GM18873 (cell line): ENCODE measurements around the gene MORN3.
"Not testable (repeated sequence)": the region's sequence is repeated elsewhere in the genome, so short reads cannot be mapped to it uniquely, and the experiment has no call there.

ENCODE experiments used
- ATAC-seq: cut with Tn5 transposase; IDR thresholded peaks from one replicate; pipeline ENCODE4 v1.9.1; 2021; ENCODE audit warnings: mild to moderate bottlenecking, moderate library complexity, moderate number of reproducible peaks; ENCODE audit not compliant: unreplicated experiment, low FRiP score

Gene MORN3

DNA sequence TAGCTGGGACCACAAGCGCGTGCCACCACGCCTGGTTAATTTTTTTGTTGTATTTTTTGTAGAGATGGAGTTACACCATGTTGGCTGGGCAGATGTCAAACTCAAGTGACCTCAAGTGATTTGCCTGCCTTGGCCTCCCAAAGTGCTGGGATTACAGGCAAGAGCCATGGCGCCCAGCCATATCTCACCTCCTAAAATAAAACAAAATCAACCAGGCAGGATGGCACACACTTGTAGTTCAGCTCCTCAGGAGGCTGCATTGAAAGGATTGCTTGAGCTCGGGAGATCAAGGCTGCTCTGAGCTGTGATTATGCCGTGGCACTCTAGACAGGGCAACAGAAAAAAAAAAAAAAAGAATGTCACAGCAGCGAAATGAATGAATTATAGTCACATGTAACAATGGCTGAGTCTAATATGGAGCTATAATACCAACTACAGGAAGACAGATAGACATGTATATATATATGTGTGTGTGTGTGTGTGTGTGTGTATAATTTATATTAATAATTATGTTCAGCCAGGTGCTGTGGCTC lies 23.8 kb upstream of the MORN3 start:
- ATAC-seq, result no peak

DNA sequence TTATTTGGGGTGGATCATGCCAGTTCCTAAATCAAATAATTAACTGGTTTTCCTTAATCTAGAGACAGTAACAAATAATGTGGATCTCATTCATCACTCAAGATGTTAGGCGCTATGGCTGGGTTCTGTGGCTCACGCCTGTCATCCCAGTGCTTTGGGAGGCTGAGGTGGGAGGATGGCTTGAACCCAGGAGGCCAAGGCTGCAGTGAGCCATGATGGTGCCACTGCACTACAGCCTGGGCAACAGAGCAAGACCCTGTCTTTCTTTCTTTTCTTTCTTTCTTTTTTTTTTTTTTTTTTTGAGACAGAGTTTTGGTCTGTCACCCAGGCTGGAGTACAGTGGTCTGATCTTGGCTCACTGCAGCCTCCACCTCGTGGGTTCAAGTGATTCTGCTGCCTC lies 23.3 kb upstream of the MORN3 start:
- ATAC-seq, result not testable (repeated sequence)

DNA sequence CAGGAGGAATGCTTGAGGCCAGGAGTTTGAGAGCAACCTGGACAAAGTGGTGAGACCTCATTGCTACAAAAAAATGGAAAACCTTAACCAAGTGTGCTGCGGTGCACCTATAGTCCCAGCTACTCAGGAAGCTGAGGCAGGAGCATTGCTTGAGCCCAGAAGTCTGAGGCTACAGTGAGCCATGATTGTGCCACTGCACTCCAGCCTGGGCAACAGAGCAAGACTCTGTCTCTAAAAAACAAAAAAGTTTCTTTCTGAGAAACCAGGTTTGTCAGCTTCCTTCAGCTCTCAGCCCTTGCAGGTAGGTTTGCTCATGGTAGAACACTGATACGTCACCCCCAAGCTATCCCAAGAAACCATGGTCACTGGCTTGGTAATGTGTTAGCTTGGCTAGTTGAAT lies 20.0 kb upstream of the MORN3 start:
- no peak for ATAC-seq

DNA sequence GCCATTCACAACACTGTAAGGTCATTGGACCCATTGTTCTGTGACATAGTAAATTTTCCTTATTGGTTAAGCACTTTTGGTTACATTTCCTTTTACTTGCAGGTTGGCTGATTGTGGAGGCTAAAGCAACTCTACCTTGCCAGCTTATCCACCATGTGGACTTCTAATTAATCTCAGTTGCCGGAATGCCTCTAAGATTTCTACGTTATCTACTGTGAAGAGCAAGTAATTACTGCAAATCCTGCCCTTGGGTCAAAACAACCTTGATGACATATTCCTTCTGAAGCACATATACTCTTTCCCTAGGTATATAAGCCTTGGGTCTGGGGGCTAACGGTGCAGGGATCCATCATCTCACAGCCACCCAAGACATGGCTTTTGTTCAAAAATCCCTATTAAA lies 19.5 kb upstream of the MORN3 start:
- no peak for ATAC-seq

DNA sequence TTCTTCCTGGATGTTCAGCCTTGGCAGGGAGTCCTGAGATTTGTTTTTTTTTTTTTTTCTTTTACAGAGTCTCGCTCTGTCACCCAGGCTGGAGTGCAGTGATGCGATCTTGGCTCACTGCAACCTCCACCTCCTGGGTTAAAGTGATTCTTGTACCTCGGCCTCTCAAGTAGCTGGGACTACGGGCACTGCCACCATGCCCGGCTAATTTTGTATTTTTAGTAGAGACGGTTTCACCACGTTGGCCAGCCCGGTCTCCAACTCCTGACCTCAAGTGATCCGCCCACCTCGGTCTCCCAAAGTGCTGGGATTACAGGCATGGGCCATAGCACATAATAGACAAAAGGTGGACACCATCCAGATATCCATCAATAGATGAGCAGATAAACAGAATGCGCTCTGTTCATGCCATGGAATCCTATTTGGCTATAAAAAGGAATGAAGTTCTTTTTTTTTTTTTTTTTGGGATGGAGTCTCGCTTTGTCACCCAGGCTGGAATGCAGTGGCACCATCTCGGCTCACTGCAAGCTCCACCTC lies 10.3 kb upstream of the MORN3 start:
- ATAC-seq, result not testable (repeated sequence)

DNA sequence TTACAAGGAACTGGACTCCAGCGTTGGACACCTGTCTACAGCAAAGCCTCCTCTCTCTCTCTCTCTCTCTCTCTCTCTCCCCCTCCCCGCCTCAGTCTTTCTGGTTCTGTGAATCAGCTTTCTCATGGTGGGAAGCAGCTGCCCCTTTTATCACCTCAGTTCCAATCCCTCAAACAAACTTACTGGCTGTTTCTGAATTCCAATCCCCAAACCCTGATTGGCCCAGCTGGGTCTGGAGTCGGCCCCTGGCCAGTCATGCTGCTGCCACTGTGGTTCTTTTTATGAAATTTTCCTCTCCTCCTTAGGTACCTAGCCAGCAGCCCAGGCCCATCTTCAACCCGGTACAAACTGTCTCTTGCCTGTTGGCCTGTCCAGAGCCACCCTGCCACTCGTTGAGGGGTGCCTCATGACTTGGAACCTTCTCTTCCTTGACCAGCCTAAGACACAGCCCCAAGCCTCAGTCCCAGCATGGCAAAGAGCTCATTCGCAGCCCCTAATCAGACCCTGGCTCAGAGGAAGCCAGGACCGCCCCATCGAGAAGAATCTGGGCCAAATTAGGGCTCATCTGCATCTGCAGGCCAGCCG lies 9.4 kb upstream of the MORN3 start:
- ATAC-seq, result no peak

DNA sequence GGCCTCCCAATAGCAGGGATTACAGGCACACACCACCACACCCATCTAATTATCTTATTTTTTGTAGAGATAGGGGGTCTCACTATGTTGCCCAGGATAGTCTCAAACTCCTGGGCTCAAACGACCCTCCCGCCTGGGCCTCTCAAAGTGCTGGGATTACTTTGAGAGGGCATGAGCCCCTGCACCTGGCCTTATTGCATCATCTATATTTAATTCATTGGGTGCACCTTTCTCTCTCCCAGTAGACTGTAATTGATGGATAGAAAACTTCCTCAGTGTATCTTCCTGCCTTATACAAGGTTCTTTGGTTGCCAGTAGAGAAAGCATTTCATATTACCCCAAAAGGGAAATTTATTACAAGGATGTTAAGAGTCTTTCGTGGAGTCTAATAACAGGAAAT lies 8.9 kb upstream of the MORN3 start:
- no peak for ATAC-seq

DNA sequence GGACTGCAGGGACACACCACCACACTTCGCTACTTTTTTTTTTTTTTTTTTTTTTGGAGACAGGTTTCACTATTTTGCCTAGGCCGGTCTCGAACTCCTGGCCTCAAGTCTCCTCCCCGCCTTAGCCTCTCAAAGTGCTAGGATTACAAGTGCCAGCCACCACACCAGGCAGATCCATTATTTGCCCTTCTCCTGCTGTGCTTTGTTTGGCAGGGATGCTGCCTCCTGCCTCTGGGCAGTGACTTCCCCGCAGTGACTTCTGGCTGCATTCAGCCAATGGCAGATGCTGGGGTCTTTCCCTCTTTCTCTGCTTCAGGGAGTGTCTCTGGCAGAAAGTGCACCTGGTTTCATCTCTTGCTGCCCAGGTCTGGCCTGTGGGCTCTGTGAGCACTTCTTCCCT lies 6.7 kb upstream of the MORN3 start:
- no peak for ATAC-seq

- no peak for ATAC-seq
These were observed 3.6 kb upstream of the MORN3 start for GRCh38 chr12:121673013-121673511.

DNA sequence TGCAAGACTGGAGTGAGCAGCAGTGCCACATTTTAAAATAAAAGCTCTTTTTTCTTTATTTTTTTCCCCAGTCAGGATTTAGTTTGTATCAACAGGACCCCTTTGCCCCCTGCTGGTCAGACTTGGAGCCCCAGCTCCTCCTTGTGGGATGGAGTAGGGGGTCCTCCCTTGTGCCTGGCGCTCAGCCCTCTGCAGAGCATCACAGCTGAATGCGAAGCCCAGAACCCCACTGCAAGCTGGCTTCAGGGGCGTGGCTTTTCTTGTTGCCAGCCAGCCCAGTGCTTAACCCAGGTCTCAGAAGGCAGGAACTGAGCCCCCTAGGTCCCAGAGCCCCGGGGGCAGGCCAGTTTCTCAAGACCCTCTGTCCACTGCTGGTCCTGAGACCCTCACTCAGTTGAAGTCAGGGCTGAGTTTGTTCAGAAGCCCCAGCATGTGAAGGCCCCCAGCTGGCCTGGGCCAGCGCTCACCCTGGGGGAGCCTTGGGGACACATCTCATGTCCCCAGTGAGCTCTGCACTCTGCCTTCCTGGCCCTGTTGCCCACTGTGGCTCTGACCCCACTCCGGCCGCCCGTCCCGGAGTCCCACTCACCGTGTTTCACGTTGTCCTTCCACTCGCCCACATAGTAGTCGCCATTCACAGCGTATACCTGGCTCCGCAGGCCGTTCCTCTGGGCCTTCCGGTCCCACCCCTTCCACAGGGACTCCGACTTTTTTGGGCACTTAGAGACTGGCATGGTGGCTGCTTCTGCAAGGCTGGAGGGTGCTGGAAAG lies 519 bp downstream of the MORN3 start:
- no peak for ATAC-seq

- ATAC-seq, result not testable (repeated sequence)
These were observed 2.6 kb downstream of the MORN3 start for GRCh38 chr12:121666829-121667228.

DNA sequence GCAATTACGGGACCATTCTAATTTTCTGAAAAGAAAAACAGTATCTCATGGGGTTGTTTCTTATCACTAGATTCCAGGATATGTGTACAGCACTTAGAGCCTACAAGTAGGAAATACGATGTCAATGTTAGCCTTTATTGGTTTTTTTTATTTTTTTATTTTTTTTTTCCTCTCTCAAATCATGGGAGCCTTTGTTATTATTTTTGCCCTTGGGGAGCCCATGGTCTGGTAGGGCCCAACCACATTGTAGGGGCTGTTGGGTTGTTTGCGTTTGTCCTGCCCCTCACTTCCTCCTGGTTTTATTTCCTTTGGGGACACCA lies 5.9 kb downstream of the MORN3 start:
- ATAC-seq, result no peak

DNA sequence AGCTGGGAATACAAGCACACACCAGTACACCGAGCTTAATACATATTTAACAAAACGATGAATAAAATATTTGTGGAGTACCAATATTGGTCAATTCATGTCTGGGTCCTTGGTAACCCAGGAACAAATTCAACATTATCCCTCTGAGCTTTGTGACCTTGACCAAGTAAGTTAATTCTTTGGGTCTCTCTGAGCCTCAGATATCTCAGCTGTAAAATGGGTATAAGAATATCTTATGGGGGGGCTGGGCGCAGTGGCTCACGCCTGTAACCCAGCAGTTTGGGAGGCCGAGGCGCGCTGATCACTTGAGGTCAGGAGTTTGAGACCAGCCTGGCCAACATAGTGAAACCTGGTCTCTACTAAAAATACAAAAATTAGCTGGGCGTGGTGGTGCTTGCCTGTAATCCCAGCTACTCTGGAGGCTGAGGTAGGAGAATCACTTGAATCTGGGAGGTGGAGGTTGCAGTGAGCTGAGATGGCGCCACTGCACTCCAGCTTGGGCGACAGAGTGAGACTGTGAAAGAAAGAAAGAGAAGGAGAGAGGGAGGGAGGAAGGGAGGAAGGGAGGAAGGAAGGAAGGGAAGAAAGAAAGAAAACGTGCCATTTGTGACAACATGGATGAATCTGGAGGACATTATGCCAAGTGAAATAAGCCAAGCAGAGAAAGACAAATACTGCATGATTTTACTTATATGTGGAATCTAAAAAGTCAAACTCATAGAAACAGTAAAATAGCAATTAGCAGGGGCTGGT lies 7.9 kb downstream of the MORN3 start:
- ATAC-seq, result not testable (repeated sequence)

DNA sequence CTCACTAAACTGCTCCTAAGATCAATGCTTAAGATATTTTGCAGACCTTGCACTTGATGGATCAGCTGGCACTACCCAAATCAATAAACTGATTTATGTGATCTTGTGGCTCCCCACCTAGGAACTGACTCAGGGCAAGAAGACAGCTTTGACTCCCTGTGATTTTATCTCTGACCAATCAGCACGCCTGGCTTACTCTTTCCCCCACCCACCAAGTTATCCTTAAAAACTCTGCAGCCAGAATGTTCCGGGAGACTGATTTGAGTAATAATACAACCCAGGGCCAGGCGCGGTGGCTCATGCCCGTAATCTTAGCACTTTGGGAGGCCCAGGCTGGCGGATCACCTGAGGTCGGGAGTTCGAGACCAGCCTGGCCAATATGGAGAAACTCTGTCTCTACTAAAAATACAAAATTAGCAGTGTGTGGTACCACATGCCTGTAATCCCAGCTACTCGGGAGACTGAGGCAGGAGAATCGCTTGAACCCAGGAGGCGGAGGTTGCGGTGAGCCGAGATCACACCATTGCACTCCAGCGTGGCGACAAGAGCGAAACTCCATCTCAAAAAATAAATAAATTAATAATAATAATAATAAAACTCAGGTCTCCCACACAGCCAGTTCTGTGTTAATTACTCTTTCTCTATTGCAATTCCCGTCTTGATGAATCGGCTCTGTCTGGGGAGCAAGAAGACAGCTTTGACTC lies 12.0 kb downstream of the MORN3 start:
- no peak for ATAC-seq

DNA sequence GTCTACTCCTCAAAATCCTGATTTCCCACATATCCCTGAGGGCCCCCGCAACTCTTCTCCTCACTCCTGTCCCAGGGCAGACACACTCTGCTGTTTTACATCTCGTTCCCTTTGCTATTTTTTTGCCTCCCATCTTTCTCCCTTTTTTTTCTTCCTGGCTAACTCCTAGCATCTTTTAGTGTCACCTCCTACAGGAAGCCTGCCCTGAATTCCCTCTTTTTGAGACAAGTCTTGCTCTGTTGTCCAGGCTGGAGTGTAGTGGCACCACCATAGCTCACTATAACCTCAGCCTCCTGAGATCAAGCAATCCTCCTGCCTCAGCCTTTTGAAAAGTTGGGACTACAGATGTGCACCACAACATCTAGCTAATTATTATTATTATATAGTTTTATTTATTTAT lies 13.3 kb downstream of the MORN3 start:
- ATAC-seq, result no peak

DNA sequence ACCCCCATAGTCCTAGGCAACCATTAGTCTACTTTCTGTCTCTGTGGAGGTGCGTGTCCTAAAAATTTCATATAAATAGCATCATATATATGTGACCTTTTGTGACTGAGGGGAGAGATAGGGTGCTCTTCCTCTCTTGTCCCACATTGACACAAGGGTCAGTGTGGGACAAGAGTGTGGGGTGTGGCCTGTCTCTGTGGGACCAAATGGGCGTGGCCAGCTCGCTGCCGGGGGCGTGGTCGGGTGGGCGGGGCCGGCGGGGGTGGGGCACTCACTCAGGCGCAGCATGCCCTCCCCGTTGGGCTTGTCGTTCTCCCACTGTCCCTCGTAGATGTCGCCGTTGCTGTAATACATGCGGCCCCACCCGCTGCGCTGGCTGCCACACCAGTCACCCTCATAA lies 15.5 kb downstream of the MORN3 start:
- no peak for ATAC-seq

DNA sequence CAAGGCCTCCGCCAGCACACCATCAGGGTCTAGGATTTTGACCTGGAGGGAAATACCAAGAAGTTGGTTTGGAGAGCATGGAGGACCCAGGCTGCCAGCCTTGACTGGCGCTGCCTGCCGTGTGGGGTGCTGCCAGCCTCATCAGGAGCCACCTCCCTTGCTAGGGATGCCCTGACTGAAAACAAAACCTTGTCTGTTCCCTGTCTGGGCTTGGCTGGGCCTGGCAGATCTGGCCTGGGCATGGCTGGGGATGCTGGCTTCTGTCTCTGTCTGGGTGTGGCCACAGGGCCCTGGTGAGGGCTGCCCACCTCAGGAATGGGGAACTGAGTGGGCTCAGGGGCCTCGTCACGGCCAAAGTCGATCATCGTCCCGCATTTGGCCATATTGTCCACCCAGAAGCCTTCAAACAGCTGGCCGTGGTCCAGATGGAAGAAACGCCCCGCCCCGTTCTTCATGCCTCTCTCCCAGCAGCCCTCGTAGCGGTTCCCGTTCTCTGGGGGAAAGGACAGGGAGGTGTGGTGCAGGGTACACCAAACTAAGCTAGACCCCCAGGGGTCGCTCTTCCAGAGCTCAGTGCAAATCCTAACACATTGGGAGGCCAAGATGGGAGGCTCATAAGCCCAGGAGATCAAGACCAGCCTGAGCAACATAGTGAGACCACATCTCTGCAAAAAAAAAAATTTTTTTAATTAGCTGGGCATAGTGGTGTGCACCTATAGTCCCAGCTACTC lies 16.5 kb downstream of the MORN3 start:
- no peak for ATAC-seq

DNA sequence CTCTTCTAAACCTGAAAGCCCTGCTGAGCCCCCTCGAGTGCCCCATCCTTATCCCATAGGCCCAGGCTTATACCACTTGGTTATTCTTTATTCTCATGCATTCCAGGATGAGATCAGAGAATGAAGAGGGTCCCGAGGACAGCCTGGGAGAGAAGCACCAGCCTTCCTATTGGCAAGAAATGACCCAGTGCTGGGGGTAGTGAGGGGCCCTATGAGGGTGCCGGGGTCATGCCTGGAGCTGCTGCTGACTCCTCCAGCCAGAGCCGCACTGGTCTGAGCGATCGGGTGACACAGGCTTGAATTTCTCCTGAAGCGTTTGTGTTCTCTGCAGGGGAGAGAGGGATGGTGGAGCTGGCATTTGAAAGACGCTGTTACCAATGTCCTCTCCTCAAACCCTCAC lies 18.1 kb downstream of the MORN3 start:
- no peak for ATAC-seq

- ATAC-seq, result no peak
These were observed 19.6 kb downstream of the MORN3 start for GRCh38 chr12:121649819-121650353.

GRCh38 chr12:121649322-121649721 lies 20.1 kb downstream of the MORN3 start:
- ATAC-seq, result no peak
